ENCODE measurements around the gene CFAP100. TPM values are rescaled to one million over a fixed set of nuclear protein-coding genes. Genes with fewer than 3 reads are reported as not detected.

CFAP100 gene
- total and polyA plus RNA-seq, 2 of the 4 experiments (the other 2 are of a cell fraction) = not detected

GRCh38 chr3:126373146-126373613, 21.5 kb upstream of the CFAP100 start:
- H3K27me3 ChIP-seq (ENCODE audit: control insufficient read depth, insufficient read depth, low read length) = peaks cover 21% of the 10 kb centered on the region
- no peak overlapping the region for H3K27ac ChIP-seq (ENCODE audit: insufficient read depth, low read length)
- intact Hi-C loops (cut with micrococcal nuclease) = no loop called here
- TF ChIP-seq NFE2L2 (IDR thresholded peaks at IDR 0.05; ENCODE audit: low read depth, low read length) = no peak
- no peak for TF ChIP-seq ELK1 (IDR thresholded peaks at IDR 0.05; ENCODE audit: borderline replicate concordance, low read depth, low read length)
- TF ChIP-seq CEBPB (IDR thresholded peaks at IDR 0.05; ENCODE audit: low read depth, low read length) = no peak
- TF ChIP-seq SMC3 (IDR thresholded peaks at IDR 0.05; ENCODE audit: low read depth, low read length) = no peak
- TF ChIP-seq POLR2A (IDR thresholded peaks at IDR 0.05; ENCODE audit: low read depth, low read length) = no peak
- TF ChIP-seq CTCF (conservative IDR thresholded peaks at IDR 0.05; ENCODE audit: low read depth, low read length) = no peak
- TF ChIP-seq CHD1 (IDR thresholded peaks at IDR 0.05; ENCODE audit: low read depth, low read length) = no peak
- TF ChIP-seq RCOR1 (IDR thresholded peaks at IDR 0.05; ENCODE audit: insufficient replicate concordance, low read length) = no peak
- no peak for TF ChIP-seq USF2 (IDR thresholded peaks at IDR 0.05; ENCODE audit: low read depth, low read length)
- no peak for TF ChIP-seq RAD21 (IDR thresholded peaks at IDR 0.05; ENCODE audit: low read length)
- TF ChIP-seq MAFK (IDR thresholded peaks at IDR 0.05; ENCODE audit: low read depth, low read length) = no peak
- no peak for TF ChIP-seq BHLHE40 (IDR thresholded peaks at IDR 0.05; ENCODE audit: low read depth, low read length)
- TF ChIP-seq RFX5 (IDR thresholded peaks at IDR 0.05; ENCODE audit: low read depth, low read length) = no peak
- TF ChIP-seq MAZ (IDR thresholded peaks at IDR 0.05; ENCODE audit: borderline replicate concordance, low read depth, low read length) = no peak
- TF ChIP-seq FOS (IDR thresholded peaks at IDR 0.05; ENCODE audit: low read depth, low read length) = no peak
- no peak for TF ChIP-seq MXI1 (IDR thresholded peaks at IDR 0.05; ENCODE audit: borderline replicate concordance, low read depth, low read length)
- H3K14ac ChIP-seq (replicated peaks; ENCODE audit: low read depth, low read length) = no peak overlapping the region
- no peak overlapping the region for H4K91ac ChIP-seq (ENCODE audit: insufficient read depth, low read depth, low read length)
- H3K4me3 ChIP-seq (ENCODE audit: insufficient read depth, low read depth, low read length) = no peak overlapping the region
- ChIA-PET CTCF (no interaction called here), POLR2A (ENCODE audit: unreplicated experiment) (no interaction called here)
- in situ Hi-C loops (cut with MboI; ENCODE audit: low sequenced_read_pairs) = loop anchor here (10.0 kb wide), 2 partner anchors 118 to 258 kb away; no protein-coding TSS in a partner anchor
- no peaks in the 10 kb centered on the region for H3K9me3 ChIP-seq (ENCODE audit: control insufficient read depth, insufficient read depth, low read length)
- H2AK5ac ChIP-seq (ENCODE audit: low read depth, low read length) = no peak overlapping the region
- no peaks in the 10 kb centered on the region for H3K4me1 ChIP-seq (ENCODE audit: control insufficient read depth, insufficient read depth, low read length)
- no peaks in the 10 kb centered on the region for H3K79me1 ChIP-seq (ENCODE audit: low read depth in 1 of 2, low read length in 2 of 2)
- no peak overlapping the region for H3K4ac ChIP-seq (ENCODE audit: low read depth, low read length)
- no peaks in the 10 kb centered on the region for H3K9me1 ChIP-seq (ENCODE audit: insufficient read depth, low read length)
- BruUV-seq (replicated peaks) = no TSS peak
- no peaks in the 10 kb centered on the region; the same call in 1 of the 2 replicates for H4K20me1 ChIP-seq (ENCODE audit: insufficient read depth, low read length)
- H2BK120ac ChIP-seq (ENCODE audit: low read depth, low read length) = no peak overlapping the region
- no peak overlapping the region for H4K8ac ChIP-seq (ENCODE audit: low read depth in 2 of 2, low read length in 2 of 2)
- H2AFZ ChIP-seq (replicated peaks; ENCODE audit: low read length, poor library complexity) = no peak overlapping the region
- ATAC-seq (ENCODE audit: low read depth) (no peak), DNase-seq (no peak)
- H3K9ac ChIP-seq (ENCODE audit: low read depth, low read length) = no peak overlapping the region
- no peak overlapping the region for H2BK5ac ChIP-seq (ENCODE audit: low read depth, low read length, poor library complexity, severe bottlenecking)
- H2AK9ac ChIP-seq (replicated peaks; ENCODE audit: low read depth, low read length, poor library complexity) = no peak overlapping the region
- H3K56ac ChIP-seq (ENCODE audit: extremely low read depth, insufficient read depth, low read length) = no peak overlapping the region
- no peak overlapping the region for H3K18ac ChIP-seq (ENCODE audit: low read depth, low read length)
- no peak overlapping the region for H3K4me2 ChIP-seq (ENCODE audit: low read depth, low read length)
- no peak overlapping the region for H2BK20ac ChIP-seq (ENCODE audit: low read depth, low read length)
- 100% methylated on average over 1 of the region's 4 CpGs; no CpG with 5 or more reads in 1 of the 2 experiments for WGBS, 2 experiments (ENCODE audit: extremely low coverage in 2 of 2, insufficient read length in 1 of 2)
- no peaks in the 10 kb centered on the region for H3K36me3 ChIP-seq (ENCODE audit: control insufficient read depth, insufficient read depth, low read length)
- dilution Hi-C loops (cut with HindIII; ENCODE audit: low sequenced_read_pairs, unreplicated experiment) = no loop called here
- no peak overlapping the region for H2BK15ac ChIP-seq (ENCODE audit: low read depth, low read length)
- H4K5ac ChIP-seq (ENCODE audit: low read depth, low read length) = no peak overlapping the region
- H3K23ac ChIP-seq (ENCODE audit: low read depth, low read length) = no peak overlapping the region
